SK-N-SH (cell line): ENCODE measurements around the gene RPS16. TPM values are rescaled to one million over a fixed set of nuclear protein-coding genes. Genes with fewer than 3 reads are reported as not detected.

Experiments used
- CTCF ChIA-PET: fragments of 300-600, 350-600 bp; formaldehyde crosslinking; extraction: SDS; loops from one replicate; lab custom pipeline; 2021; lab: Yijun Ruan, JAX
- POLR2A ChIA-PET: fragments of 350-600 bp; sonication (Branson Sonifier 250); formaldehyde crosslinking; extraction: SDS; loops from one replicate; lab custom pipeline; 2020; ENCODE audit warnings: antibody characterized with exemption, inconsistent platforms; lab: Yijun Ruan, JAX
- DNase-seq: peaks from one replicate; pipeline ENCODE4 v3.0.0; 2012
- H2AFZ ChIP-seq: fragments of 200-600 bp; sonication (generic); 2 replicates; pipeline ENCODE4 v1.8.1; 2016; ENCODE audit warnings: antibody characterized with exemption, mild to moderate bottlenecking, low read depth
- H3F3A ChIP-seq: fragments of 200-600 bp; sonication (generic); replicated peaks from 2 replicates; pipeline ENCODE3; 2016; ENCODE audit warnings: antibody characterized with exemption, mild to moderate bottlenecking; ENCODE audit not compliant: insufficient read depth
- H3K27ac ChIP-seq, 2 experiments: fragments of 200-500 bp in 1 of 2; fragments of 200-600 bp in 1 of 2; sonication (Bioruptor generic) in 1 of 2; sonication (generic), shearing (Covaris generic) in 1 of 2; 2 replicates each; pipeline versions ENCODE4 v1.5.1 to v1.6.1; 2014 to 2016; ENCODE audit warnings: low read depth in 2 of 2, inconsistent platforms in 1 of 2, low read length in 1 of 2, mild to moderate bottlenecking in 1 of 2, mixed read lengths in 1 of 2
- H3K27me3 ChIP-seq: fragments of 200-600 bp; sonication (generic), shearing (Covaris generic); 2 replicates; pipeline ENCODE4 v1.6.1; 2016; ENCODE audit warnings: mixed run types; ENCODE audit not compliant: insufficient read depth
- H3K36me3 ChIP-seq, 2 experiments: fragments of 200-500 bp in 1 of 2; fragments of 200-600 bp in 1 of 2; sonication (Bioruptor generic) in 1 of 2; sonication (generic) in 1 of 2; replicated peaks in 1 of 2; 2 replicates each; pipeline versions ENCODE3 to v1.5.1; 2014 to 2016; ENCODE audit warnings: low read length in 1 of 2, mild to moderate bottlenecking in 1 of 2; ENCODE audit not compliant: insufficient read depth in 2 of 2, control insufficient read depth in 1 of 2
- H3K4me1 ChIP-seq, 2 experiments: fragments of 200-500 bp in 1 of 2; fragments of 200-600 bp in 1 of 2; sonication (Bioruptor generic) in 1 of 2; sonication (generic), shearing (Covaris generic) in 1 of 2; 2 replicates each; pipeline versions ENCODE4 v1.5.1 to v1.6.1; 2014 to 2016; ENCODE audit warnings: low read depth in 1 of 2, low read length in 1 of 2, mixed run types in 1 of 2; ENCODE audit not compliant: insufficient read depth in 2 of 2, control insufficient read depth in 1 of 2
- H3K4me2 ChIP-seq: fragments of 200-600 bp; sonication (generic), shearing (Covaris generic); 2 replicates; pipeline ENCODE4 v1.6.1; 2017; ENCODE audit warnings: mixed run types
- H3K4me3 ChIP-seq, 2 experiments: fragments of 200-500 bp in 1 of 2; fragments of 200-600 bp in 1 of 2; sonication (Bioruptor generic) in 1 of 2; sonication (generic), shearing (Covaris generic) in 1 of 2; 2 replicates each; pipeline versions ENCODE4 v1.5.1 to v1.8.1; 2014 to 2016; ENCODE audit warnings: low read depth in 2 of 2, inconsistent platforms in 1 of 2, low read length in 1 of 2, mild to moderate bottlenecking in 1 of 2, mixed read lengths in 1 of 2, moderate library complexity in 1 of 2
- H3K79me2 ChIP-seq: fragments of 200-600 bp; sonication (generic); 2 replicates; pipeline ENCODE4 v1.8.1; 2017; ENCODE audit warnings: mild to moderate bottlenecking; ENCODE audit not compliant: insufficient read depth
- H3K9ac ChIP-seq: fragments of 200-600 bp; sonication (generic); 2 replicates; pipeline ENCODE4 v1.6.1; 2017; ENCODE audit warnings: mixed run types
- H3K9me2 ChIP-seq: fragments of 200-600 bp; sonication (generic); 2 replicates; pipeline ENCODE4 v1.6.1; 2017; ENCODE audit warnings: mixed run types
- H3K9me3 ChIP-seq: fragments of 200-600 bp; sonication (generic); 2 replicates; pipeline ENCODE4 v1.6.1; 2017; ENCODE audit warnings: mixed run types, mild to moderate bottlenecking, moderate library complexity
- H4K20me1 ChIP-seq: fragments of 200-600 bp; sonication (generic); 2 replicates; pipeline ENCODE4 v1.6.1; 2017; ENCODE audit warnings: mild to moderate bottlenecking, mixed run types; ENCODE audit not compliant: insufficient read depth
- CHD2 ChIP-seq: fragments of 150-350 bp; IDR thresholded peaks from 2 replicates; pipeline ENCODE4 v1.6.1; 2018; ENCODE audit warnings: low read length; ENCODE audit not compliant: partially characterized antibody
- CTCF ChIP-seq: fragments of 200-600 bp; sonication (generic); IDR thresholded peaks from 2 replicates; pipeline ENCODE4 v1.6.1; 2017; ENCODE audit warnings: antibody characterized with exemption, mild to moderate bottlenecking, moderate library complexity
- EP300 ChIP-seq, 2 experiments: IDR thresholded peaks; 2 replicates each; pipeline versions ENCODE4 v1.4.0 to v1.6.1; 2012; ENCODE audit warnings: borderline replicate concordance in 1 of 2, low read depth in 1 of 2, low read length in 1 of 2
- PBX3 ChIP-seq: IDR thresholded peaks from 2 replicates; pipeline ENCODE4; 2012
- RAD21 ChIP-seq: IDR thresholded peaks from 2 replicates; pipeline ENCODE4 v1.6.1; 2012; ENCODE audit warnings: mild to moderate bottlenecking, low read length
- RCOR1 ChIP-seq: fragments of 150-350 bp; IDR thresholded peaks from 2 replicates; pipeline ENCODE4 v1.6.1; 2017; ENCODE audit warnings: antibody characterized with exemption, low read length
- REST ChIP-seq: IDR thresholded peaks from 2 replicates; pipeline ENCODE4 v1.6.1; 2012; ENCODE audit warnings: mild to moderate bottlenecking, low read depth, low read length, moderate library complexity
- RXRA ChIP-seq: IDR thresholded peaks from 2 replicates; pipeline ENCODE4 v1.4.0; 2012; ENCODE audit warnings: low read depth, mild to moderate bottlenecking, borderline replicate concordance
- SMC3 ChIP-seq: IDR thresholded peaks from 2 replicates; pipeline ENCODE4 v1.6.1; 2012; ENCODE audit warnings: low read depth, low read length, improper control_type of control experiment
- TEAD4 ChIP-seq: IDR thresholded peaks from 2 replicates; pipeline ENCODE4 v1.4.0; 2012; ENCODE audit warnings: mild to moderate bottlenecking, borderline replicate concordance; ENCODE audit not compliant: insufficient read depth
- USF2 ChIP-seq: fragments of 150-350 bp; IDR thresholded peaks from 2 replicates; pipeline ENCODE4 v1.6.1; 2017; ENCODE audit warnings: antibody characterized with exemption, low read length, low read depth, borderline replicate concordance
- YY1 ChIP-seq: IDR thresholded peaks from 2 replicates; pipeline ENCODE4 v1.4.0; 2012; ENCODE audit warnings: low read depth, mild to moderate bottlenecking
- WGBS: methylation state at CpG from one replicate; pipeline ENCODE4 v1.1.6; 2017; ENCODE audit warnings: low lambda C conversion rate; 5-methylcytosine and 5-hydroxymethylcytosine counted together
- polyA plus RNA-seq, 3 experiments: library from polyadenylated mRNA; depleted of rRNA; stranded (reverse); fragments of >200 nt; gene quantifications; 2 replicates each; pipeline ENCODE4 v1.2.3, GENCODE V29; 2012

The RPS16 gene
- polyA plus RNA-seq, 1 of the 3 experiments (the other 2 are of a cell fraction), result 7,541 TPM

GRCh38 chr19:39411832-39412099 lies 24.0 kb downstream of the RPS16 start:
- peak overlapping the region; percentile 43; the same call in 1 of the 2 replicates for H3K9ac ChIP-seq
- WGBS, result 2% methylated on average over 7 of the region's 7 CpGs

GRCh38 chr19:39411081-39411831 lies 24.5 kb downstream of the RPS16 start:
- Histone ChIP-seq H3K27ac (peak overlapping the region; percentile 74 to 91), H3K9ac (peak overlapping the region; percentile 43), H3K4me2 (peak overlapping the region; percentile 92), H4K20me1 (peaks cover 29% of the 10 kb centered on the region), H3K9me2 (no peaks in the 10 kb centered on the region), H3K9me3 (no peaks in the 10 kb centered on the region), H3K4me1 (peaks cover 29 to 44% of the 10 kb centered on the region in 2 experiments; a peak in 3 of 4 replicates), H3F3A (peaks cover 33% of the 10 kb centered on the region), H3K4me3 (peak overlapping the region; percentile 66 to 92; a peak in 3 of 4 replicates), H2AFZ (no peak overlapping the region), H3K79me2 (peaks cover 64% of the 10 kb centered on the region), H3K36me3 (peaks cover 3 to 7% of the 10 kb centered on the region in 2 experiments), H3K27me3 (no peaks in the 10 kb centered on the region)
- CTCF ChIA-PET, result interaction anchor here (0.6 to 5.1 kb wide), 19 partner anchors 9 to 289 kb away, joined by 3 to 106 read pairs (median 6); partner anchors contain the start of genes EID2B, MED29, PAF1 and RPS16
- DNase-seq, result no peak
- 41% methylated on average over 9 of the region's 9 CpGs for WGBS
- TF ChIP-seq PBX3, result no peak
- no peak for TF ChIP-seq TEAD4
- no peak for TF ChIP-seq CHD2
- TF ChIP-seq EP300 (IDR thresholded peaks at IDR 0.05; ENCODE audit: borderline replicate concordance in 1 of 2, low read depth in 1 of 2, low read length in 1 of 2), result no peak
- no peak for TF ChIP-seq RCOR1
- TF ChIP-seq REST, result no peak
- no peak for TF ChIP-seq YY1
- no peak for TF ChIP-seq RXRA
- POLR2A ChIA-PET, result interaction anchor here (0.6 to 1.8 kb wide), 3 partner anchors 13 to 25 kb away, joined by 3 to 14 read pairs (median 4); partner anchors contain the start of gene RPS16

More at GRCh38 chr19:39411832-39412099, 24.0 kb downstream of the RPS16 start:
- H3K9me3 ChIP-seq, result no peaks in the 10 kb centered on the region
- peaks cover 33% of the 10 kb centered on the region for H3F3A ChIP-seq
- peak overlapping the region; percentile 66 to 92 for H3K4me3 ChIP-seq
- H4K20me1 ChIP-seq, result peaks cover 29% of the 10 kb centered on the region
- H3K36me3 ChIP-seq, result peaks cover 3 to 7% of the 10 kb centered on the region in 2 experiments
- H3K9me2 ChIP-seq, result no peaks in the 10 kb centered on the region
- peaks cover 29 to 44% of the 10 kb centered on the region in 2 experiments; a peak in 3 of 4 replicates for H3K4me1 ChIP-seq
- peak overlapping the region; percentile 92 for H3K4me2 ChIP-seq
- no peak overlapping the region for H2AFZ ChIP-seq
- H3K27ac ChIP-seq, result peak overlapping the region; percentile 74 to 91
- POLR2A ChIA-PET, result interaction anchor here (0.6 to 1.8 kb wide), 3 partner anchors 14 to 24 kb away, joined by 3 to 14 read pairs (median 4); partner anchors contain the start of gene RPS16
- CTCF ChIA-PET, result interaction anchor here (0.6 to 5.1 kb wide), 20 partner anchors 9 to 289 kb away, joined by 3 to 106 read pairs (median 4); partner anchors contain the start of genes EID2B, MED29, PAF1 and RPS16
- DNase-seq, result peak; percentile 80
- peaks cover 65% of the 10 kb centered on the region for H3K79me2 ChIP-seq
- peak; percentile 90 for TF ChIP-seq SMC3
- TF ChIP-seq RAD21, result peak; percentile 92
- peak; percentile 98 for TF ChIP-seq CTCF
- TF ChIP-seq EP300 (IDR thresholded peaks at IDR 0.05; ENCODE audit: borderline replicate concordance in 1 of 2, low read depth in 1 of 2, low read length in 1 of 2), result no peak
- TF ChIP-seq USF2, result no peak
- no peaks in the 10 kb centered on the region for H3K27me3 ChIP-seq
